NCI-H1417 (cell line): ENCODE data around the gene C4orf50.

Source experiments
- DNase-seq, 3 experiments: peaks; one replicate each; lab custom pipeline; 2025; lab: John Stamatoyannopoulos, UW

C4orf50 gene

GRCh38 chr4:5943561-5943960 lies 74.7 kb downstream of the C4orf50 start:
- DNase-seq, result no peak

GRCh38 chr4:5942947-5943346 lies 75.3 kb downstream of the C4orf50 start:
- DNase-seq, result no peak

- DNase-seq, result no peak
Measured at GRCh38 chr4:5941601-5942000, 76.6 kb downstream of the C4orf50 start.

GRCh38 chr4:5940470-5941203 lies 77.6 kb downstream of the C4orf50 start:
- DNase-seq, result peak; percentile 32 to 86 (median 56)

GRCh38 chr4:5933996-5934831 lies 84.0 kb downstream of the C4orf50 start:
- DNase-seq, result no peak

GRCh38 chr4:5933116-5933515 lies 85.1 kb downstream of the C4orf50 start:
- DNase-seq, result peak; percentile 48 to 90 (median 78)

- DNase-seq, result peak; percentile 80 to 96 (median 93)
Measured at GRCh38 chr4:5932035-5932568, 86.1 kb downstream of the C4orf50 start.

GRCh38 chr4:5931526-5931925 lies 86.7 kb downstream of the C4orf50 start:
- DNase-seq, result no peak

- DNase-seq, result no peak
Measured at GRCh38 chr4:5930876-5931275, 87.4 kb downstream of the C4orf50 start.

GRCh38 chr4:5930456-5930855 lies 87.8 kb downstream of the C4orf50 start:
- no peak for DNase-seq

- peak in 1 of 3 experiments; percentile 48 for DNase-seq
Measured at GRCh38 chr4:5928844-5929420, 89.3 kb downstream of the C4orf50 start.

GRCh38 chr4:5928274-5928673 lies 90.0 kb downstream of the C4orf50 start:
- DNase-seq, result peak in 2 of 3 experiments; percentile 29 to 43

- no peak for DNase-seq
Measured at GRCh38 chr4:5927747-5928146, 90.5 kb downstream of the C4orf50 start.

- no peak for DNase-seq
Measured at GRCh38 chr4:5927116-5927515, 91.1 kb downstream of the C4orf50 start.

- no peak for DNase-seq
Measured at GRCh38 chr4:5926598-5926997, 91.6 kb downstream of the C4orf50 start.

- no peak for DNase-seq
Measured at GRCh38 chr4:5925419-5926200, 92.6 kb downstream of the C4orf50 start.

GRCh38 chr4:5924461-5925125 lies 93.6 kb downstream of the C4orf50 start:
- no peak for DNase-seq

- DNase-seq, result peak in 1 of 3 experiments; percentile 16
Measured at GRCh38 chr4:5923376-5923775, 94.9 kb downstream of the C4orf50 start.

GRCh38 chr4:5922556-5922955 lies 95.7 kb downstream of the C4orf50 start:
- DNase-seq, result no peak

- no peak for DNase-seq
Measured at GRCh38 chr4:5921981-5922380, 96.2 kb downstream of the C4orf50 start.
